ENCODE measurements around the gene TSNAXIP1. TPM values are rescaled to one million over a fixed set of nuclear protein-coding genes. Genes with fewer than 3 reads are reported as not detected.

Gene TSNAXIP1
- total RNA-seq, 1 donor from 2014 or later: 1.8 TPM

GRCh38 chr16:67801241-67801640, 5.4 kb upstream of the TSNAXIP1 start:
- no peak for TF ChIP-seq CTCF (IDR thresholded peaks at IDR 0.05)
- H3K9me3 Mint-ChIP-seq (ENCODE audit: low read depth): no peaks in the 10 kb centered on the region
- H3K4me3 Mint-ChIP-seq (ENCODE audit: unreplicated experiment): no peak overlapping the region
- no peak overlapping the region for H3K27ac Mint-ChIP-seq (ENCODE audit: unreplicated experiment)
- H3K27me3 Mint-ChIP-seq (ENCODE audit: low read depth): no peaks in the 10 kb centered on the region
- H3K36me3 Mint-ChIP-seq (ENCODE audit: low read depth): peaks cover 12% of the 10 kb centered on the region
- DNase-seq (ENCODE audit: low spot score): no peak
- H3K4me1 Mint-ChIP-seq (ENCODE audit: low read depth): peaks cover 23% of the 10 kb centered on the region

- Mint-ChIP-seq H3K4me3 (ENCODE audit: unreplicated experiment) (no peak overlapping the region), H3K27me3 (ENCODE audit: low read depth) (no peaks in the 10 kb centered on the region)
Measured at GRCh38 chr16:67801883-67802282, 4.8 kb upstream of the TSNAXIP1 start.

GRCh38 chr16:67803894-67804293, 2.8 kb upstream of the TSNAXIP1 start:
- peaks cover 12% of the 10 kb centered on the region for H3K36me3 Mint-ChIP-seq (ENCODE audit: low read depth)

More at GRCh38 chr16:67801883-67802282, 4.8 kb upstream of the TSNAXIP1 start:
- H3K9me3 Mint-ChIP-seq (ENCODE audit: low read depth): no peaks in the 10 kb centered on the region
- peaks cover 12% of the 10 kb centered on the region for H3K36me3 Mint-ChIP-seq (ENCODE audit: low read depth)
- TF ChIP-seq CTCF (IDR thresholded peaks at IDR 0.05): no peak
- DNase-seq (ENCODE audit: low spot score): no peak
- peaks cover 23% of the 10 kb centered on the region for H3K4me1 Mint-ChIP-seq (ENCODE audit: low read depth)
- no peak overlapping the region for H3K27ac Mint-ChIP-seq (ENCODE audit: unreplicated experiment)

GRCh38 chr16:67804853-67805542, 1.7 kb upstream of the TSNAXIP1 start:
- H3K4me1 Mint-ChIP-seq (ENCODE audit: low read depth): peaks cover 30% of the 10 kb centered on the region
- H3K27me3 Mint-ChIP-seq (ENCODE audit: low read depth): no peaks in the 10 kb centered on the region
- H3K36me3 Mint-ChIP-seq (ENCODE audit: low read depth): peaks cover 9% of the 10 kb centered on the region
- TF ChIP-seq CTCF (IDR thresholded peaks at IDR 0.05): no peak
- peak overlapping the region; percentile 95 for H3K4me3 Mint-ChIP-seq (ENCODE audit: unreplicated experiment)
- H3K9me3 Mint-ChIP-seq (ENCODE audit: low read depth): no peaks in the 10 kb centered on the region
- H3K27ac Mint-ChIP-seq (ENCODE audit: unreplicated experiment): peak overlapping the region; percentile 51
- no peak for DNase-seq (ENCODE audit: low spot score)

More at GRCh38 chr16:67803894-67804293, 2.8 kb upstream of the TSNAXIP1 start:
- Mint-ChIP-seq H3K27me3 (ENCODE audit: low read depth) (no peaks in the 10 kb centered on the region), H3K9me3 (ENCODE audit: low read depth) (no peaks in the 10 kb centered on the region), H3K4me3 (ENCODE audit: unreplicated experiment) (no peak overlapping the region), H3K27ac (ENCODE audit: unreplicated experiment) (no peak overlapping the region), H3K4me1 (ENCODE audit: low read depth) (peaks cover 30% of the 10 kb centered on the region)
- no peak for DNase-seq (ENCODE audit: low spot score)
- TF ChIP-seq CTCF (IDR thresholded peaks at IDR 0.05): no peak

GRCh38 chr16:67805718-67806427, 816 bp upstream of the TSNAXIP1 start:
- TF ChIP-seq CTCF (IDR thresholded peaks at IDR 0.05): no peak
- Mint-ChIP-seq H3K4me3 (ENCODE audit: unreplicated experiment) (peak overlapping the region; percentile 95), H3K4me1 (ENCODE audit: low read depth) (peaks cover 21% of the 10 kb centered on the region), H3K27me3 (ENCODE audit: low read depth) (no peaks in the 10 kb centered on the region), H3K27ac (ENCODE audit: unreplicated experiment) (peak overlapping the region; percentile 80), H3K36me3 (ENCODE audit: low read depth) (peaks cover 5% of the 10 kb centered on the region), H3K9me3 (ENCODE audit: low read depth) (no peaks in the 10 kb centered on the region)
- no peak for DNase-seq (ENCODE audit: low spot score)
